HG03457 (cell line): Measurements from ENCODE around the gene BCOR.

Source experiments
- ATAC-seq: cut with Tn5 transposase; IDR thresholded peaks from one replicate; pipeline ENCODE4 v1.9.1; 2021; ENCODE audit warnings: moderate number of reproducible peaks; ENCODE audit not compliant: unreplicated experiment

BCOR gene

DNA sequence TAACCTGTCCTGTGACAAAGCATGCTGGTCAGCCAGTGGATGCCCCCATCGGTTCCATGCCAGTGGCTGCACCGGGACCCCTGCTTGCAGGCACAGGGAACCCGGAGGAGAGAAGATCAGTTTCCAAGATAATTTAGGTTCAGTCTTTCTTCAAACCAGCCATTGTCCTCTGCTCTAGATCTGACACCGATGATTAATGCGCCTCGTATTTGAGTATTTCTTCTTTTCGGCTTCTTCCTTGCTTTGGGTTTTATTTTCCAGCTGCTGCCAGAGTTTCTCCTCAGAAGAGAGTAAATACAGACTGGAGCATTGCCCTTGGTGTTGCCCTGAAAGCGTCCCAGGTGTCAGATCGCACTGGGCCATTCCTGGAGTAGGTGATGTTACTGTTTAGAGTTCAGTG lies 19.2 kb upstream of the BCOR start:
- ATAC-seq, result no peak

DNA sequence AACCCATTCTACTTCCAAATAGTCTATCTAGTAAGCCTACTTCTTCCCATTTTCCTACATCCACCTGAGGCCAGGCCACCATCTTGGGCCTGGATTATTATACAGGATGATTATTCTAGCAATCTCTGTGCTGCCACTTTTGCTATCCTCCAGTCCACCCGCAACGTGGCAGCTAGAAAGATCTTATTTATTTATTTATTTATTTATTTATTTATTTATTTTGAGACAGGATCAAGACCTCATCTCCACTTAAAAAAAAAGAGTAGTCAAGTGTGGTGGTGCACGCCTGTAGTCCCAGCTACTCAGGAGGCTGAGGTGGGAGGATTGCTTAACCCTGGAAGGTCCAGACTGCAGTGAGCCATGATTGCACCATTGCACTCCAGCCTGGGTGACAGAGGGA lies 15.2 kb upstream of the BCOR start:
- no peak for ATAC-seq

DNA sequence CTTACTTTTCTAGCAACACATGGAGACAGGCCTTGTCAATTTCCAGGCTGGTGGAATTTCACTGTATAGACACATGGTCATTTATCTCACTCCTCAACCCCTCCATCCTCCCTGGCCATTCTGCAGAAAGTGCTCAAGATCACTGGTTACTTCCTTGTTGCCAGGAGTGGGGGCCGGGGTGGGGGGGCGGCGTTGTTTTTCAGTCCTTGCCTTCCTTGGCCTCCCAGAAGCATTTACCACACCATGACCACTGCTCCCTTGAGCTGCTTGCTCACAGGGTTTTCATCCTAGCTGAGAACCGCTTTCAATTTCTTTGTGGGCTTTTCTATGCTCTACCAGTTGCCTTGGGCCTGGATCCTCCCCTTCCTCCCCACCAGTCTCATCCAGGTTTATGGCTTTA lies 14.1 kb upstream of the BCOR start:
- no peak for ATAC-seq

DNA sequence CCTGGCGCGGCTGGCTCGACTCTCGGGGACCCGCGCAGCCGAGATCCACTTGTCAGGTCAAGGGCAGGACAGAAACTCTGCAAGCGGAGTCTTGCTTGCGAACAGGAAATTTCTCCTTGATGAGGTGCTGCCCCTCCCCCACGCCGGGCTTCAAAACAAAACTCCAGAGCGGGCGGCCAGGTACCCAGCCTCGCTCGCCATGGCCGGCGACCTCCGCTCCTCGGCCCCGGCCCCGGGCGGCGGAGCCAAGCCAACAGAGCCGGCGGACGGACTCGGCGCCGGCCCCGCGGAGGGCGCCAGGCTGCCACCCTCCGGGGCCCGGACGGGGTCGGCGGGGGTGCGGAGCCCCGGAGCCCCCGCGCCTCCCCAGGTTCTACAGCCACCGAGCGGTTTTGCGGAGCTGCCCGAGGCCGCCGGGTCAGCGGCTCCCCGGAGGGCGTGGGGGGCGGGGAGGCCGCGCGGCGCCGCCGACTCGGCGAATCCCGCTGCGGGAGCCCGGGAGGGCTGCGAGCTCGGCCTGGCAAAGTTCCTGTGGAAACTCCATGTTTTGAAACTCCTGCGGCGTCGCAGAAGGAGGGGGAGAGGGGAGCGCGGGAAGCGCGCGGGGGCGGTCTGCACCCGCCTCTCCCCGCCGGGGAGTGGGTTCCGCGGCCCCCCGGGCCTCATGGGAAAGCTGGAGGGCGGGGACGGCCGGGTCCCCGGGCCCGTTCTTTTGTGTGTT lies 11.7 kb upstream of the BCOR start:
- ATAC-seq, result no peak

DNA sequence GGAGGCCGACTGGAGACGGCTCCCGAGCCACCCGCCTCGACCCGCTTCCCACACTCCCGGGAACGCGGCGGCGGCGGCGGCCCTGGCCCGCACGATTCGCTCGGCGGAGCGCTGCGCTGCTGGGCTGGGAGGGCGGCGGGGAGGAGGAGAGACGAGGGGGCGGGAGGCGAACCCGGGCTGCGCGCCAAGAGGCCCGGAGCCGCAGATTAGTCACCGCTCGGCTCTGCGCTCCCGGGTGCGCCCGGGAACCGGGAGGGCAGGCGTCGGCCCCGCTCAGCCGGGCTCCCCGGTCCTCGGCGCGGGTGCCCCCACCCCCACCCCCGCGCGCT lies 11.2 kb upstream of the BCOR start:
- ATAC-seq, result no peak

DNA sequence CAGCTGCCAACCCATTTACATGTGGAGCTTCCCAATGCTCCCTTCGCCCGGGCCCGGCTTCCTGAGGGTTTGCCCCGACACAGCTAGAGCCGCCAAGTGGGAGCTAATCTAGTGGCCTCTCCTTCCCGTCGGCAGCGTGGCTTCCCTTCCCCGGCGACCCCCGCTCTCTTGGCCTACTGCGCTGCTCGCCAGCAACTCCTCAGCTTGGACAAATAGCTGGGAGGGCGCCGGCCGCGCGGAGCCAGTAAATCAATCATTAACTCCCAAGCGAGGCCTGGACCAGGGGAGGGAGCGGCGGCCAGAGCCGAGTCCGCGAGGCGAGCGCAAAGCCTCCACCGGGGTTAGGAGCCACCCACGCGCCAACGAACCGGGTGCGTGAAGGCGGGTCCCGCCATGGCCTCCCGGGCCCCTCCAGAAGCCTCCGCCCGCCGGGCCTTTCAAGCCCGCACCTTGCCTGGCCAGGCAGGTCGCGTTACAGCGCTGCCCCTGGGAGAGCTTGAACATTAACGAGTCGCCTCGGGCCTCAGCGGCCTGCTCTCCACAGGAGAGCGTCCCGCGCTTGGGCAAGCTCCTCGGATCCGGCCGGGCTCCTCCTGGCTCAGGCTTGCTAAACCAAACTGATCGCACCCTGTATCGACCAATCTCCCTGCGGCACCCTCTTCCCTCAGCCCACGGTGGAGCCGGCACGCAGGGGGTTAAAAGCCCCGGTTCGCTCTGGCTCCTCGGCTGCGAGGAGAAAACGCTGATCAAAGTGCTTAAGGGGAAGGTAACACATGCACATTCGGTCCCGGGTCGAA lies 10.6 kb upstream of the BCOR start:
- no peak for ATAC-seq

DNA sequence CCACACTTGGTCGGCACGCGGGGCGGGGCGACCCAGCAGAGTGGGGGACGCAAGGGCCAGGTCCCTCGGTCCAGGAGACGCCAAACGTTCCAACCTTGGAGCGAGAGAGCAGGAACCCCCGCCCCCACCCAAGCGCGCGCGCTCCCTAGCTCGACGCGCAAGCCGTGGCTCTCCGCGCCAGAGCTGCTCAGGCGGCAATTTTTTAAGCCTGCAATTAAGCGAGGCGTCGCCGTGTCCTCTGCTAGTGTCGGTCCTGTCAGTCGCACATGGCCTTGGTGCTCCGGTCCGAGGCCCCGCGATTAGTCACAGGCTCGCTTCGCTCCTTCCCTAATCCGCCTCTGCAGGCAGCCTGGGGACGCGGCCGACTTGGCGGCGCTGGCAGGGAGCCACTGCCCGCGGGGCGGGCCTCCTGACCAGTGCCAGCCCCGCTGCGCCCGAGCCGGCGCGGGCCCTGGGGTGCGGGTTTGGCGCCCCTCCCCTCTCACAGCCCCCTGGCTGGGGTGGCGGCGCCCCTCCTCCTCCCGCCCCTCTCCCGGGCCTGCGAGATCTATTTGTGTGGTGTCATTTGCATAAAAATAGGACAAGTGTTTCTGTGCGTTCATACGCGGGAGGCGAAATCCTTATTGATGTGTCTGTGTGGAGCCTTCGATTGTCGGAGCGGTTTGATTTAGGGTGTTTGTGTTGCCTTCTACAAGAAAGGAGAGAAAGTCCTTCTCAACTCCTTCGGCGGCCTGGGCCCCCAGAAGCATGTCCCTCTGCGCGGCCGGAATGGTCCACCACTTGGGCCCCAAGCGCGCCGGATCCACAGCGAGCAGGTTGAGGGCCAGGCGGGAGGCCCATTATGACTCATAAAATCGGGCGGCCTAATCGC lies 9.8 kb upstream of the BCOR start:
- ATAC-seq, result no peak

DNA sequence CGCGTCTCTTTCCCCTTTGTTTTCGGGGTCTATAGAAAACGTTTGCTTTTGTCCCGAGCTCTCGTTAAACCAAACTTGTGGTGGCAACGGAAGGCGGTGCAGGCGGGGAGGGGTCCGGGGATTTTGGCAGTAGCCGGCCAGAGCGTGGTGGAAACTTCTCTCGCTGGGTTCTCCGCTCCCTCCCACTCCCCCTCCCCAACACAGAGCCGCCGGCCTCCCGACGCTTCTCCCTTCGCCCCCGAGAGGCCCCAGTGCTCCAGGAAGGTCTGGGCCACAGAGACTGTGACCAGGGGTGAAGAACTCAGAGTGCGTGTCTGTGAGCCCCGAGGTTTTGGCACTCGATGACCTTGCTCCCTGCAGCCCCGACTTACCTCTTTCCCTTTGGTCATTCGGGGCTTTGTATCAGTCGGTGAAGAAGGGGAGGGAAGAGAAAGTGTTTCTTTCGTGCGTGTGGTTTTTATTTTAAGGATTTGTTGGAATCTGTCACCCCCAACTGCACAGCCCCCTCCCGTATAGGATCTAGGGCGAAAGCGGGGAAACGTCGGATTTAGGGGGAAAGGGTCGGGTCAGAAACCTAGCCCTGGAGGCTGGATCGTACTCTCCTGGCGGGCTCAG lies 9.0 kb upstream of the BCOR start:
- no peak for ATAC-seq

DNA sequence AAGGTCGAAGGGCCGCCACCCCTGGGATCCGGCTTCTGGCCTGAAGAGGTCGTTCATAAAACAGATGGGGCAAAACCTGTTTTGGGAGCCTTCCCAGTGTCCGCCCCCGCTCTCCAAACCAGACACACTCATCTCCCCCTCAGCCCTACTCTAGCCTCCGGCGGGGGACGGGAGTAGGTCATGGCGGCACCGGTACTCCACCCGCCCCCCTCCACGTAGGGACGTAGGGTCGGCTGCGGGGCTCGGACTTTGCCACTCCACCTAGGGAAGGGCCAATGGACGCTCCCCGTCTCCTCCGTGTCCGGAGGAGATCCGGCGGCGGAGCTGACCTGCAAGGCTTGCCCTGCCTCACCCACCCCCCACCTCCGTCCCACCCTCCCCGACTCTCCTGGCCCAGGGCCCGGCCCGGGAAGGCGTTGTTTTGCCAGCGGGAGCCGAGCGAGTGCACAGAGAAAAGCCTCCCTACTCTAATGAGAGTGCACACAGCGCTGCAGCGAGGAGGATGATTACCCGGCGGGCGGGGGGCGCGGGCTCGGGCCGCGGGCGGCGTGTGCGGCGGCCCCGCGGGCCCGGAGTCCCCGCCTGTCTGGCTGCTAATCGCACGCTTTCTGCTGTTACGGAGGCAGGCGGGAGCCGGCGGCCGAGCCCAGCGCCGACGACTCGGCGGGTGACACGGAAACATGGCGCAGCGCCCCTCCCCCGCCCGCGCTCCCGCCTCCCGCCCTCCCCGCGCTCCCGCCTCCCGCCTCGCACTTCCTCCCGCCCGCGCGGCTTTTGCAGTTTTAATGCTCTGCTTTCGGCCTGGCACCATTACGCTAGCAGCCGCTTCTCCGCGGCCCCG lies 8.3 kb upstream of the BCOR start:
- ATAC-seq, result no peak

DNA sequence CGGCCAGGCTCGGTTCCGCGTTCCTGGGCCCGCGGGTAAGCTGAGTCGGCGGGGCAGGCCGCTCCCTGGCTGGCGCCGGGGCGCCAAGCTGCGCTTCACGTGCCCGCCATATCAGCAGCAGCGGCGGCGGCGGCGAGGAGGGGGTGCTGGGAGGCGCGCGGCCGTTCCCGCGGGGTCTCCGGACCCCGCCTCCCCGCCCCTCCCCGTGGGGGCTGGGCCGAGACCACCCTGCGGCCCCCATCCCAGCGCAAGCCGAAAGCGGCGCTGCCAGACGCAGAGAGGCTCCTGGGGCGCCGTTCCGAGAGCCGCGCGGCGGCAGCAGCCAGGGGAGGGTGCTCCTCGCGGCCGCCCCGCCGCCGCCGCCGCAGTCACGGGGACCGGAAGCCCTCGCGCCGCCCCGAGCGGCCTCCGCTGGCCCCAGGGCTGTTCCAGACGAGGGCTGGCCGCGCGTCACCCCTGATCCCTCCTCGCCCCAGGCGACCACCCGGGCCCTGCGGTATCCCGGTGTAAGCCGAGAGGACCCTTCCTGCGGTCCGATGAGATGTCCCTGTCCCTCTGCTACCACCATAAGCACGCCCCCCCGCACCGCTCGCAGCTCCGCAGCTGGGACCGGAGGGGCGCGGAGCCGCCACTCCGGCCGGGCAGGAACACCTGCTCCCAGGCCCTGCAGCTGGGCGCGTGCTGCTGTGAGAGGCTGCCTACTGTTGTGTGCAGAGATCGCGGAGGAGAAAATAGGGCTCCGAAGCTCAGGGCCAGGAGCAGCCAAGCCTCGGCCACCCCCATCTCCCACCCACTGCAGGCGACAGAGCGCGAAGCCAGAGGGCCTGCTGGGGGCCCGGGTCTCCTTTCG lies 7.5 kb upstream of the BCOR start:
- ATAC-seq, result no peak

DNA sequence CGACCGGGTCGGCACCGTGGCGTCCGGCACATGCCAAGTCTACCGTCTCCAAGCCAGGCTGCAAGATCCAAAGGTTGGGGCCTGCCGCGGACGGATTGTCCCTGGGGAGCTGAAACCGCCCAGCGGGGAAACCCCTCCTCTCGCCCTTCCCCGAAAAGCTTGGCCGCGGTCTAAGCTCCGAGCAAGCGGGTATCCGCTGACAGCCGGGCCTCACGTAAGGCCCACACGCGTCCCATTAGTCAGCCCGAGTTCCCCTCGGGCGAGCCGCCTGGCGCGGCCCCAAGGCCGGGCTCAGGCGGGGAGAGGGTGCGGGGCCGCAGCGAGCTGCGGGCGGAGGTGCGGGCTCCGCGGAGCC lies 6.8 kb upstream of the BCOR start:
- ATAC-seq, result no peak

DNA sequence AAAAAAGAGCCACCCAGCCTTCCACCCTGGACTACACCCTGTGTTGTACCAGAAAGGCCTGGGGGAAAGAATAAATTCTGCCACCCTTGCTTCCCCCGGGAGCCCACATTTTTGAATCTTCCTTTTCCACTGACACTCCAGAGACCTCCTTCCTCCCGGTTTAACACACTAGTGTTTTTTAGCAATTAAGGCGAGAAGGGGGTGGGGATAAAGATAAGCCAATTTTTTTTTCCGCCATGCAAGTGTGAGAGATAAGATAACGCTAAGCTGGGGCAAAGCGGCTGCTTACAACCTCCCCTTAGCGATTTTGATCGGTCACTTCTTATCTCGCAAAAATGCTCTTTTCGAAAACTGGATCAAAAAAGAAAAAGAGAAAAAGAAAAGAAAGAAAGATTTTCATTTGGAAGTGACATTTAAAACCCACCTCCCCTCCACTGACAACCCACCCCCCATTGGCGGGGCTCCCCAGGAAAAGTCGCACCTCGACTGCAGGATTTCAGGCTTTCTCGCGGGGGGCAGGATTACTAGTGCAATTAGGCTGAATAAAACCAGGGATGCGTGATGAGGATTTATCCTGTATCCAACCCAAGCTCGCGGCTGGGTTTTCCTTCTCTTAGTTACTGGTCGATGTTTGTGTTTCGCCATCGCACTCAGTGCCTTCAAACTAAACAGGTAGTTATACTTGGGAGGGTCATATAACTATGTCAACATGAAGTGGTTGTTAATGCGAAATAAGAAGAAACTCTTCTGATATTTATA lies 6.0 kb upstream of the BCOR start:
- ATAC-seq, result no peak

DNA sequence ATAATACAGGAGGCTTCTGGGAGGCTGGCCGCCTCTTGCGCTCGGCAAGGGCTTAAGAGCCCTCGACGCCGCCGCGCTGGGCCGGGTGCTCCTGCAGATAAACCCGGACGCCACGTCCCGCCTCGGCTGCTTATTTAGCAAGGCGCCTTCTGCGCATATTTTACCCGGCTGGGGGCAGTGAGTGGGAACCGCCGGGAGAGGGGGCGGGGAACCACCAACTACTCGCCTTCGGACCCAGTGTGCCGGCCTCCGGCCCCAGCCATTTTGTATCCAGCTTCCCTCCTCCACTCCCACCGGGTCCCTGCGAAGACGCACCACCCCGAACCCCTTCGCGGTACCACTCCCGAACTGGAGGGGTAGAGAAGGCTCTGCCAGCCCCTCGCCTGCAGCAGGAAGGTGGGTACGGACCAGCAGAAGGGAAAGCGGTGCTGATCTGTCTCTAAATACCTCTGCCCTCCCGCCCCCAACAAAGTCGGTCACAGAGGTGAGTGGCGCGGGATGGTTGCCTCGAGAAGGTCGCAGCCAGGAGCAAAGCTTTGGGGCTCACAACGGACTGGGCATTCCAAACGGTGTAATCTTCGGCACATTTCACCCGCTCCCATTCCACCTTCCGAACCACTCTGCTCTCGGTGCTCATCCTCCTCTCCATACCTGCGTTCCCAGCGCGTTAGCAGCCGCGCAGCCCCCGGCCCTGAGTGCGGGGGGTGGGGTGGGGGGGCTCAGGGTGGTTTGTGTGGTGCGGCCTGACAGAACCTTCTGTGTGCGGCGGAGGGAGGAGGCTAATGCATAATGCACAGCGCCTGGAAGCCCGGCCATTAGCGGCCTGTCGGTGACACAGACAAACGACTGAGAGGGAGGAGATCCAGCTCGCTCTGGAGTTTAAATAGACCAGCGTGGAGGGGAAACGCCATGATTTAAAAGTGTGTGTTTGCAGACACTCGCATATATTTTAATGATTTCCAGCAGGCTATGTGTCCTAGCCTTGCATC lies 4.9 kb upstream of the BCOR start:
- no peak for ATAC-seq

DNA sequence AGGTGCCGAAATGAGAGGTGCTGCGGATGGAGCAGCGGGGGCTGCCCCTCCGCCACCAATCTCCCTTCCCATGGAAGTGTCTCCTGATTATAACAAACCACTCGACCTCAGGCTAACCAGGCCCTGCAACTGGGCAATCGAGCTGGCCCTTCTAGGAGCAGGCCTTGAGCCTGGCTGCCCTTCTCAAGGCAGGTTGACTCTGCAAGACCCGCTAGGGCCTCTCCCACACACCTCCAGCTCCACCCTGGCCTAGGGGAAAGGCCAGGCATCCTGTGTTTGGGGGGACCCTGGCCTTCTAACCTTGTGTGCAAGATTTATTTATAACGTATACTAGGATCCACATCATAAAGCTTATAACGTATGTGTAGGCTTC lies 3.7 kb upstream of the BCOR start:
- no peak for ATAC-seq

DNA sequence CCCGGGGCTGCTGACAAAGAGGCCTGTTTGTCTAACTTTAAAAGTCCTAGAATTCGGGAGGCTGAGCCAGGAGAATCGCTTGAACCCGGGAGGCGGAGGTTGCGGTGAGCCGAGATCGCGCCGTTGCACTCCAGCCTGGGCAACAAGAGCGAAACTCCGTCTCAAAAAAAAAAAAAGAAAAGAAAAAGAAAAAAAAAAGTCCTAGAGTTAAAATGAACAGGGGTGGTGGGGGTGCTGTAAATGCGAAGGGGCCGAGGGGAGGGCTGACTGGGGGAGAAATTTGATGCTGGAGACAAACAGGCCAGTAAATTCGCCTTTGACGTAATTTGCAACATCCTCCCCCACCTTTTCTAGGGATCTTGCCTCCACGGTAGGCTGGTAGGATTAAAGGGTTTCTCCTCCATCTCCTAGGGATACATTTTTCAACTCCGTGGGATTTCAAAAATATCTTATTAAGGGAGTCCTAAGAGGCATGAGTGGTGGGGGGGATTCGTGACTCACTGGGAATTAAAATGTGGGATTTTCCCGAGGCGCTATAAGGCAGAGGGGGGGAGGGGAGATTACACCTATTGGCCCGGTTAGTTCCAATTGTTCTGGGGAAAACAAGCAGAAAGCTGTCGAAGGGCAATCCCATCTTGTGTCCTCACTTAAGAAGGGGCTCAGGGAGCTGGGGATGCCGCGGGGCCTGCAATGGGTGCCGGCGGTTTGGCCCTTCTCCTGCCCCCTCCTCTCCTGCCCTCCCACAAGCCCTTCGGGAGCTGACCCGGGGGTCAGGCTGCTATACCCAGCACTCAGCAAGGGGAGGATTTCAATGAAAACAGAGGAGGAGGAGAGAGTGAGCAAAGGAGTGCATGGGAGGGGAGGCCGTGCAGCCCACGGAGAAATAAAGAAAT lies 3.0 kb upstream of the BCOR start:
- ATAC-seq, result no peak

DNA sequence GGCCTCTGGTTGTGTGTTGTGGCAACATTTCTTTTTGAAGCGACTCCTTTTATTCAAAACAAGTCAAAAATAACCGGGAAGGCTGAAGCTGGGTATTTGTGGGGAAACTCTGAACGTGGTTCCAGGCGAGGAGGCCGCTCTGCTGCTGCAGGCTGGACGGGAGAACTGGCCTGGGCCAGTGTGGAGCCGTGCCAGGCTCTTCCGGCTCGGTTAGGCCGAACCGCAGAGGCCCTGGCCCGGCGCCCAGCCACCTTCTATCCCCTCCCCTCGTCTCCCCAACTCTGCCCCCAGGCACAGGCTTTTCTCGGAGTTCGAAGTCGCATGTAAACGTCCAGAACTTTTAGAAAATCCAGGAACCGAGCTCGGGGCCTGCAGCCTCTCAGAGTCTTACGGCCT lies 2.4 kb upstream of the BCOR start:
- ATAC-seq, result no peak
